ENCODE measurements around the gene CNPY1. TPM values are rescaled to one million over a fixed set of nuclear protein-coding genes. Genes with fewer than 3 reads are reported as not detected.
A peak's percentile ranks its signal among the peaks of the same experiment; 100 is the strongest.

CNPY1 gene
- total RNA-seq, 2 experiments from 2014 or later = not detected

DNA sequence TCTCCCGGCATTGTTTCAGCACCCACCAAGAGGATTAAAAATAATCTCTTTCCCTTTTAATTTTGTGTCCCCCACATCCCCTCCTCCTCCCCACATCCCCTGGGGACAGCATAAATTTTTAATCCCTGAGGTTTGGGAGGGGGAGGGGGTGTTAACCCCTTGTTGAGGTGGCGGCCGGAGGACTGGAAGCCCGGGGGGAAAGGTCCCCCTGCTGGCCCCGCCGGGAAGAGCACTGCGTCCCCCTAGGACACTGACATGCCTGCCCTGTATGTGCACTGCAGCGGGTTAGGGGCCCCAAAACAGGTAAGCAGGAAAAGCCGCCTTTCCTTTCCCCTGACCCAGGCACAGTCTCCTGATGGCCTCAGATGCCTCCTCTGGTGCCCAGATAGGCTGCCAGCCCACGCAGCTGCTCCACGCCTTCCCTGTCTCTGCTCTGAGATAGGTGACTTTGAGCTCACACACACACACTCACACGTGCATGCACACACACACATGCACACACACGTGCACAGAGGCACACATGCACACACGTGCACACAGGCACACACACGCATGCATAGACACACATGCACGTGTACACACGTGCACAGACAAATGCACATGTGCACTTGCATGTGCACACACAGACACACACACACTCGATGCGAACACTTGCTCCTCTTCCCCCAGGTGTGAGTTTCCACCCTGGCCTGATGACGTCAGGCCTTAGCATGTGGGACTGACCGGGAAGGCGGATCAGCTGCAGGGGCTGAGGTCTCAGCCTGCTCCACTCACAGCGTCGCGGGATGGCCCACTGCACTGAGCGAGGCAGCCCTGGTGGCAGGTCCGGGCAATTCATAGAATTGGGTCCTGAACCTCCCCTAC, 12.3 kb downstream of the CNPY1 start:
- DNase-seq = peak; percentile 49
- Mint-ChIP-seq H3K4me1 (ENCODE audit: low read depth) (peaks cover 10% of the 10 kb centered on the region), H3K27ac (no peak overlapping the region), H3K36me3 (ENCODE audit: low read depth) (no peaks in the 10 kb centered on the region), H3K9me3 (ENCODE audit: insufficient read depth) (no peaks in the 10 kb centered on the region), H3K27me3 (ENCODE audit: low read depth) (peaks cover 54% of the 10 kb centered on the region), H3K4me3 (peak overlapping the region; percentile 36)
- peak; percentile 65 for ATAC-seq
- ChIA-PET CTCF (interaction anchor here (1.1 to 2.7 kb wide), 3 partner anchors 155 to 607 kb away, joined by 3 to 10 read pairs (median 5); no protein-coding TSS in a partner anchor), POLR2A (no interaction called here)

DNA sequence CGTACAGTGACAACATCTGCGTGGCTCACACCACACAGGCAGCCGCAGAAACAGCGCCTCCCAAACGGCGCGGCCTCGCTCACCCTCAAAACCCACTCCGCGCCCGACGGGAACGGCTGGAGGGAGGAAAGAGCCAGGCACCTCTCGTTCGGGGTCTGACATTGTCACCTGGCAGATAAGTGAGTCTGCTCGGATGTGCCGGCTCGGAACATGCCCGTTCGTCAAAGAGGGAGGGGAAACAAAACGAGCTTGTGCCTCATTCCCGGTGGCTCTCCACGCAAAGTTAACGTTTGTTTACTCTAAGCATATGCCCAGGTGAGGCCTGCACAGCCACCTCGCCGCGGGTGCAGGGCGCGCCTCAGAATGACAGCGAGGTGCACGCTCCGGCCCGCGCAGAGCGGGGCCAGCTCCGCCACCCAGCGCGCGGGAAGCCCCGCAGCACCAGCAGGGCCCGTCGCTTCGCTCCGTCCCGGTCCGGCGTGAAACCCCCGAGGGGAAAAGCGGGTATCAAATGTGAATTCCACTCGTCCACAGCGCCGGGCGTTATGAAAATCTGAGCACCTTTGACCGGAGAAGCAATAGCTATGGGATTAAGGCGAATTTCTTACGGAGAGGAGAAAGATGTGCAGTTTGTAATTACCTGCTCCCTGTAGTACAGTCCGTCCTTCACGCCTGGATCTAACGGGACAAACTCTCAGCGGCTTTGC, 13.1 kb downstream of the CNPY1 start:
- H3K36me3 Mint-ChIP-seq (ENCODE audit: low read depth) = no peaks in the 10 kb centered on the region
- no peaks in the 10 kb centered on the region for H3K9me3 Mint-ChIP-seq (ENCODE audit: insufficient read depth)
- no peak for DNase-seq
- no peak overlapping the region for H3K27ac Mint-ChIP-seq
- ChIA-PET CTCF (interaction anchor here (1.1 to 2.7 kb wide), 3 partner anchors 154 to 606 kb away, joined by 3 to 10 read pairs (median 5); no protein-coding TSS in a partner anchor), POLR2A (no interaction called here)
- no peak overlapping the region for H3K4me3 Mint-ChIP-seq
- peaks cover 54% of the 10 kb centered on the region for H3K27me3 Mint-ChIP-seq (ENCODE audit: low read depth)
- peaks cover 10% of the 10 kb centered on the region for H3K4me1 Mint-ChIP-seq (ENCODE audit: low read depth)
- ATAC-seq = peak; percentile 48

DNA sequence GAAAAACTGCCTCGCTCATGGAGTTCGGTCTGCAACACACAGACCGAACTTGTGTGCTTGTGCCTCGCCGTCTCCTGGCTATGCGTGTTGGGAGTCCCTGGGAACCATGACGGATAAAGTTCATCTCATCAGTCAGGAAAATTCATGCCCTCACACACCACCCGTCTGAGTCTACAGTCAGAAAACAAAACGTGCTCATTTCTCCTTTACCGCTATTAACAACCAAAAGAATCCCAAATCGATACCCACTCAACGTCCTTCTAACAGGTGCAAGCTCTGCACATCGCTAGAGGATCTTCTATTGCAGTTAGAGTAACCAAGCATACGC, 13.6 kb downstream of the CNPY1 start:
- Mint-ChIP-seq H3K27me3 (ENCODE audit: low read depth) (peaks cover 54% of the 10 kb centered on the region), H3K4me1 (ENCODE audit: low read depth) (peaks cover 10% of the 10 kb centered on the region), H3K9me3 (ENCODE audit: insufficient read depth) (no peaks in the 10 kb centered on the region), H3K4me3 (no peak overlapping the region), H3K27ac (no peak overlapping the region), H3K36me3 (ENCODE audit: low read depth) (no peaks in the 10 kb centered on the region)
- ChIA-PET CTCF (interaction anchor here (1.3 to 2.7 kb wide), 2 partner anchors 154 to 605 kb away, joined by 5 to 10 read pairs; no protein-coding TSS in a partner anchor), POLR2A (no interaction called here)
- DNase-seq = no peak
- ATAC-seq = no peak

DNA sequence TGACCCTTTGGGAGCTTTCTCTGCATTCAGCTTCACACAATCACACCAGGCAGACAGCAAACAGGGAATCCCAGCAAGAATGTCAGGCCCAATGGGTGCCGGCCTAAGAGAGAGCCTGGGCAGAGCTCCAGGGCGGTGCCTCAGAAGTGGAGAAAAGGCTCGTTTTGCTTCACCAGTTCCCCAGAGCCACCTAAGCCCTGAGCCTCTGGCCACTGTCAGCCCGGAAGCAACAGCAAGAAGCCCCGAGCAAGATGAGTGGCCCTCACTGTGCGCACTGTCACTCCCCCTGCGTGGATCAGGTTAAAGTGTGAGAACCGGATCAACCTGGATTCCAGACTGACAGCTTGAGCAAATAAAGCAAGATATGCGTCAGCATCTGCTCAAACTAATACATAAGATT, 14.7 kb downstream of the CNPY1 start:
- no peak for DNase-seq
- Mint-ChIP-seq H3K27ac (no peak overlapping the region), H3K4me3 (no peak overlapping the region), H3K4me1 (ENCODE audit: low read depth) (peaks cover 10% of the 10 kb centered on the region), H3K36me3 (ENCODE audit: low read depth) (no peaks in the 10 kb centered on the region), H3K9me3 (ENCODE audit: insufficient read depth) (no peaks in the 10 kb centered on the region), H3K27me3 (ENCODE audit: low read depth) (peaks cover 52% of the 10 kb centered on the region)
- ChIA-PET CTCF (interaction anchor here (1.0 kb wide), 1 partner anchor 9 kb away, joined by 3 read pairs; no protein-coding TSS in a partner anchor), POLR2A (no interaction called here)
- ATAC-seq = no peak

DNA sequence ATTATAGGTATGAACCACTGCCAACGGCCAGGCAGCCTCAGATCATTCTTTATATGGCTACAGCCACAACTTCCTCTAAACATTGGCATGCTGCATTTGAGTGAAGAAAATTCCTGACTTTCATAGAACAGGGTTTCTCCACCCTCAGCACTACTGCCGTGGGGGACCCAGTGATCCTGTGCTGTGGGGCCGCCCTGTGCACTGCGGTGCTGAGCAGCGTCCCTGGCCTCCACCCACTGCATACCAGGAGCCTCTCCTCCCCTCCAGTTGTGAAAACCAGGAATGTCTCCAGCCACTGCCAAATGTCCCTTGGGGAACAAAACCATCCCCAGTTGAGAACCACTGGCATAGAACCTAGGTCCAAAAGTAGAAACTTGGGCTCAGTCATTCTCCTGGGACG, 15.8 kb downstream of the CNPY1 start:
- no peaks in the 10 kb centered on the region for H3K36me3 Mint-ChIP-seq (ENCODE audit: low read depth)
- peaks cover 49% of the 10 kb centered on the region for H3K27me3 Mint-ChIP-seq (ENCODE audit: low read depth)
- ATAC-seq (no peak), DNase-seq (no peak)
- H3K4me1 Mint-ChIP-seq (ENCODE audit: low read depth) = peaks cover 10% of the 10 kb centered on the region
- H3K4me3 Mint-ChIP-seq = no peak overlapping the region
- no peak overlapping the region for H3K27ac Mint-ChIP-seq
- ChIA-PET POLR2A (no interaction called here), CTCF (no interaction called here)
- H3K9me3 Mint-ChIP-seq (ENCODE audit: insufficient read depth) = no peaks in the 10 kb centered on the region

DNA sequence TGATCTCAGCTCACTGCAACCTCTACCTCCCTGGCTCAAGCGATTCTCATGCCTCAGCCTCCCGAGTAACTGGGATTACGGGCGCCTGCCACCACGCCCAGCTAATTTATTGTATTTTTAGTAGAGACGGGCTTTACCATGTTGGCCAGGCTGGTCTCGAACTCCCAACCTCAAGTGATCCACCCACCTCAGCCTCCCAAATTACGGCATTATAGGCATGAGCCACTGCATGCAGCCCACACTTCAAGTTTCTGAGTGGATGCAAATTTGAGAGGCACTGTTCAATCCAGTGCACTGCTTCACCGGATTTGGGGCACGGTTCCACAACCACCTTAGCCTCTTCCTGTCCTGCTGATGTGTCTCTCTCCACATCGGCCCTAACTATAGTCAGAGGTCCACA, 16.5 kb downstream of the CNPY1 start:
- Mint-ChIP-seq H3K9me3 (ENCODE audit: insufficient read depth) (no peaks in the 10 kb centered on the region), H3K36me3 (ENCODE audit: low read depth) (no peaks in the 10 kb centered on the region), H3K27me3 (ENCODE audit: low read depth) (peaks cover 51% of the 10 kb centered on the region), H3K27ac (no peak overlapping the region), H3K4me1 (ENCODE audit: low read depth) (peaks cover 10% of the 10 kb centered on the region), H3K4me3 (no peak overlapping the region)
- ChIA-PET POLR2A (no interaction called here), CTCF (no interaction called here)
- DNase-seq (no peak), ATAC-seq (no peak)

DNA sequence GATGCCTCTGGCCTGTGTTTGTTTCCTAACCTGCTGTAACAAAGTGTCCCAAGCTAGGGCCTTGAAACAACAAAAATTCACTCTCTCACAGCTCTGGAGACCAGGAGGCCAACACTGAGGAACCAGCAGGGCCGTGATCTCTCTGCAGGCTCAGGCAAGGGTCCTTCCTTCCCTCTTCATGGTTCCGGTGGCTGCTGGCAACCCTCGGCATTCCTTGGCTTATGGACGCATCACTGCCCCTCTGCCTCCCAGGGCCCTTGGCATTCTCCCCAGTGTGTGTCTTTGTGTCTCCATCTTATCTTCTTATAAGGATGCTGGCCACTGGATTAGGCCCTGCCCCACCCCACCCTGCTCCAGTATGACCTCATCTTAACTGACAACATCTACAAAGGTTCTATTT, 17.0 kb downstream of the CNPY1 start:
- ChIA-PET POLR2A (no interaction called here), CTCF (no interaction called here)
- no peak overlapping the region for H3K4me3 Mint-ChIP-seq
- no peaks in the 10 kb centered on the region for H3K36me3 Mint-ChIP-seq (ENCODE audit: low read depth)
- peaks cover 47% of the 10 kb centered on the region for H3K27me3 Mint-ChIP-seq (ENCODE audit: low read depth)
- H3K9me3 Mint-ChIP-seq (ENCODE audit: insufficient read depth) = no peaks in the 10 kb centered on the region
- no peak for ATAC-seq
- peaks cover 10% of the 10 kb centered on the region for H3K4me1 Mint-ChIP-seq (ENCODE audit: low read depth)
- no peak for DNase-seq
- no peak overlapping the region for H3K27ac Mint-ChIP-seq

DNA sequence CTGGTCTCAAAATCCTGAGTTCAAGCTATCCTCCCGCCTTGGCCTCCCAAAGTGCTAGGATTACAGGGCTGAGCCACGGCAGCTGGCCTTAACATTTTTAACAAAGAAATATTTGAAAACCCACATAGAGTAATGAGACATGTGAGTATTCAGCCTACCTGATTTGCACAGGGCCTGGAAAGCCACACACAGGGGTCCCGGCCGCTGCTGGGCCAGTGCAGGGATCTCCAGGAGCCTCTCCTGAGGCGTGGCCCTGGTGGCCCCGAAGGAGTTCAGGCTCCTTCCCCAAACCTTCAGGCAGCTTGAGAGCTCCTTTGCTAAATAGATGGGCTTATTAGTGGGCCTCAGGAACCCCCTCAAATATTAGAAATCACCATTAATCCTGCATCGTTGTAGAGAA, 18.7 kb downstream of the CNPY1 start:
- H3K9me3 Mint-ChIP-seq (ENCODE audit: insufficient read depth) = no peaks in the 10 kb centered on the region
- H3K27ac Mint-ChIP-seq = no peak overlapping the region
- no peak for DNase-seq
- ChIA-PET POLR2A (no interaction called here), CTCF (interaction anchor here (1.3 kb wide), 1 partner anchor 240 kb away, joined by 3 read pairs; no protein-coding TSS in a partner anchor)
- peaks cover under 1% of the 10 kb centered on the region for H3K4me1 Mint-ChIP-seq (ENCODE audit: low read depth)
- H3K36me3 Mint-ChIP-seq (ENCODE audit: low read depth) = no peaks in the 10 kb centered on the region
- H3K27me3 Mint-ChIP-seq (ENCODE audit: low read depth) = peaks cover 34% of the 10 kb centered on the region
- H3K4me3 Mint-ChIP-seq = no peak overlapping the region
- no peak for ATAC-seq

DNA sequence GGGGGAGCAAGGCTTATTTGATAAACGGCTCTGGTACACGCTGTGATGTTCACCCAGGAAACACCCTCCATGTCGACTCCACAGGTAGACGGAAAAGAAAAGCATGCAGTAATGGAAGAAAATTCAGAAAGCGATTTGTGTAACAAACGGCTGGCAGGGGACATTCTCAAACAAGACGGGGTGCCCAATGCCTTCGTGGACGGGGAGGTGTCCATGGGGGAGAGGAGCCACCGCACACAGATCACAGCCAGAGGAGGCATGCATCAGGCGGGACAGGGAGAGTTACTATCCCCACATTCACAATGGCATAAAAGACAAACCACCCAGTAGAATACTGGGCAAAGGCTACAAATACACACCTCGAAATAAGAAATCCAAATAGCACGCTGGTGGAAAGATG, 20.1 kb downstream of the CNPY1 start:
- Mint-ChIP-seq H3K4me1 (ENCODE audit: low read depth) (no peaks in the 10 kb centered on the region), H3K9me3 (ENCODE audit: insufficient read depth) (no peaks in the 10 kb centered on the region), H3K27me3 (ENCODE audit: low read depth) (peaks cover 27% of the 10 kb centered on the region), H3K27ac (no peak overlapping the region), H3K4me3 (no peak overlapping the region), H3K36me3 (ENCODE audit: low read depth) (no peaks in the 10 kb centered on the region)
- CTCF ChIA-PET = interaction anchor here (1.7 kb wide), 1 partner anchor 181 kb away, joined by 4 read pairs; no protein-coding TSS in a partner anchor
- ATAC-seq = no peak
- POLR2A ChIA-PET = no interaction called here
- no peak for DNase-seq

DNA sequence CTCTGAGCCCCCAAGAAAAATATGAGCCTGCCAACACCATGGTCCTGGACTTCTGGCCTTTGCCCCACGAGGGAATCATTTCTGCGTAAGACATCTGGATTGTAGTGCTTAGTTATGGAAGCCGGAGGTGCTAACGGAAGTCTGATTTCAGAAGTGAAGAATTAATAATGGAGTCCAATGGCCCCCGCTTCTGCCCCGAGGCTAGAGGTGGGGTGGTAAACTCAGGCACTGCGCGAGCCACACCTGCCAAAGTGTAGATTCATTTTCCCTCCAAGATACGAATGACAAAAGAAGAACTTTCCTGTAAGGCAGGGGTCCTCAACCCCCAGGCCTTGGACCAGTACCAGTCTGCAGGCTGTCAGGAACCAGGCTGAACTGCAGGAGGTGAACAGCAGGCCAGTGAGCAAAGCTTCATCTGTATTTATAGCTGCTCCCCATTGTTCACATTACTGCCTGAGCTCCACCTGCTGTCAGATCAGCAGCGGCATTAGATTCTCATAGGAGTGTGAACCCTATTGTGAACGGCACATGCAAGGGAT, 22.3 kb downstream of the CNPY1 start:
- no peaks in the 10 kb centered on the region for H3K36me3 Mint-ChIP-seq (ENCODE audit: low read depth)
- DNase-seq (no peak), ATAC-seq (no peak)
- H3K9me3 Mint-ChIP-seq (ENCODE audit: insufficient read depth) = no peaks in the 10 kb centered on the region
- CTCF ChIA-PET = interaction anchor here (1.0 kb wide), 2 partner anchors 14 to 144 kb away, joined by 3 read pairs; no protein-coding TSS in a partner anchor
- POLR2A ChIA-PET = no interaction called here
- H3K27me3 Mint-ChIP-seq (ENCODE audit: low read depth) = peaks cover 22% of the 10 kb centered on the region
- H3K4me1 Mint-ChIP-seq (ENCODE audit: low read depth) = no peaks in the 10 kb centered on the region
- no peak overlapping the region for H3K27ac Mint-ChIP-seq
- no peak overlapping the region for H3K4me3 Mint-ChIP-seq

DNA sequence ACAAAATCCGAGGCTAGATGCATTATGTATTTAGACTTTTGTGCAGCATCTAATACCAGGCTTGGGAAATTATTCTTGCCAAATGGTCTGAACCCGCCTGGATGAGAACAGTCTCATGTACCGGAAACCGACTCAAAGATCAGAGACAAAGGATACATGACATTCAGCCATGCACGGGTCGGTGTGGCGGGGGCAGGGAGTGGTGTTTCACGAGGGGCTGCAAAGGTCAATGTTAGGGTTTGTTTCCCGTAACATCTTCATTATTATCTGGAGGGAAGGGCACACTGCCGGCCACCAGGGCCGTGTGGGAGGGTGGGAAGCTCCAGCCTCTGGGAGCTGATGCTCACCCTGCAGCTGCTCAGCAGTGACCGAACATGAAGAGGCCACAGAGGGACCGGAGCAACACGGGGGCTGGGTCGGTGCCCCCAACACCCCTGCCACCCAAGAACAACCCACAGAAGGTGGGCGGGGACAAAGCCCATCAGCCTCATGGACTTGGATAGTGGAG, 23.1 kb downstream of the CNPY1 start:
- no peaks in the 10 kb centered on the region for H3K4me1 Mint-ChIP-seq (ENCODE audit: low read depth)
- POLR2A ChIA-PET = no interaction called here
- CTCF ChIA-PET = no interaction called here
- no peak overlapping the region for H3K27ac Mint-ChIP-seq
- H3K4me3 Mint-ChIP-seq = no peak overlapping the region
- ATAC-seq = no peak
- no peaks in the 10 kb centered on the region for H3K9me3 Mint-ChIP-seq (ENCODE audit: insufficient read depth)
- no peaks in the 10 kb centered on the region for H3K36me3 Mint-ChIP-seq (ENCODE audit: low read depth)
- H3K27me3 Mint-ChIP-seq (ENCODE audit: low read depth) = peaks cover 22% of the 10 kb centered on the region
- DNase-seq = no peak

Measured in activated CD8-positive, alpha-beta T cell treated with anti-CD3 and anti-CD28 coated beads, Interleukin-2, amount 10 ng/mL, durations not matched to agents 7 days and 5 days (primary cell).